Activated naive CD8-positive, alpha-beta T cell (primary cell): ENCODE data around the gene GNA15.
"Not testable (repeated sequence)": the region's sequence is repeated elsewhere in the genome, so short reads cannot be mapped to it uniquely, and the experiment has no call there.

ENCODE experiments used
- H3K27ac Mint-ChIP-seq: one replicate; pipeline ENCODE4 v1.8.0; 2021; ENCODE audit warnings: mixed read lengths
- H3K27me3 Mint-ChIP-seq: one replicate; pipeline ENCODE4 v1.8.0; 2021; ENCODE audit warnings: mixed read lengths
- H3K36me3 Mint-ChIP-seq: one replicate; pipeline ENCODE4 v1.8.0; 2021; ENCODE audit warnings: mixed read lengths
- H3K4me1 Mint-ChIP-seq: one replicate; pipeline ENCODE4 v1.8.0; 2021; ENCODE audit warnings: low read depth, mixed read lengths
- H3K4me3 Mint-ChIP-seq: one replicate; pipeline ENCODE4 v1.8.0; 2021; ENCODE audit warnings: mild to moderate bottlenecking, mixed read lengths
- H3K9me3 Mint-ChIP-seq: one replicate; pipeline ENCODE4 v1.8.0; 2021; ENCODE audit warnings: low read depth, mixed read lengths

GNA15 gene

DNA sequence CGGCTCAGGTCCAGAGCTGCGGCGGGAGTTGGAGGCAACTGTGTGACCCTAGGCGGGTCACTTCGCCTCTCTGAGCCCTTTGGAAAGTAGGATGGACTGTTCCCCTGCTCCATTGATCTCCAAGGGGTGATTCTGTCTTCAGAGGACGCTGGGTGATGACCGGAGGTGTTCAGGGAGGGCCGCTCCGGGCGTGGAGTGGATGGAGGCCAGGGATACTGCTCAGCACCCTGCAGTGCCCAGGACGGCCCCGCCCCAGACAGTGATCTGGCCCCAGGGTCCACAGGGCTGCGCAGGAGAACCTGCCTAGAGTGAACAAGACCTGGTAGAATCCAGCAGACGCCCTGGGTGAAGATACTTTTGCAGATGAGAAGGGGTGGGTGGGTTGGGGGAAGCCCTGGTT, 56.9 kb downstream of the GNA15 start:
- Mint-ChIP-seq H3K9me3 (no peaks in the 10 kb centered on the region), H3K4me3 (no peak overlapping the region), H3K27ac (no peak overlapping the region), H3K27me3 (no peaks in the 10 kb centered on the region), H3K4me1 (peaks cover 18% of the 10 kb centered on the region), H3K36me3 (peaks cover 2% of the 10 kb centered on the region)

DNA sequence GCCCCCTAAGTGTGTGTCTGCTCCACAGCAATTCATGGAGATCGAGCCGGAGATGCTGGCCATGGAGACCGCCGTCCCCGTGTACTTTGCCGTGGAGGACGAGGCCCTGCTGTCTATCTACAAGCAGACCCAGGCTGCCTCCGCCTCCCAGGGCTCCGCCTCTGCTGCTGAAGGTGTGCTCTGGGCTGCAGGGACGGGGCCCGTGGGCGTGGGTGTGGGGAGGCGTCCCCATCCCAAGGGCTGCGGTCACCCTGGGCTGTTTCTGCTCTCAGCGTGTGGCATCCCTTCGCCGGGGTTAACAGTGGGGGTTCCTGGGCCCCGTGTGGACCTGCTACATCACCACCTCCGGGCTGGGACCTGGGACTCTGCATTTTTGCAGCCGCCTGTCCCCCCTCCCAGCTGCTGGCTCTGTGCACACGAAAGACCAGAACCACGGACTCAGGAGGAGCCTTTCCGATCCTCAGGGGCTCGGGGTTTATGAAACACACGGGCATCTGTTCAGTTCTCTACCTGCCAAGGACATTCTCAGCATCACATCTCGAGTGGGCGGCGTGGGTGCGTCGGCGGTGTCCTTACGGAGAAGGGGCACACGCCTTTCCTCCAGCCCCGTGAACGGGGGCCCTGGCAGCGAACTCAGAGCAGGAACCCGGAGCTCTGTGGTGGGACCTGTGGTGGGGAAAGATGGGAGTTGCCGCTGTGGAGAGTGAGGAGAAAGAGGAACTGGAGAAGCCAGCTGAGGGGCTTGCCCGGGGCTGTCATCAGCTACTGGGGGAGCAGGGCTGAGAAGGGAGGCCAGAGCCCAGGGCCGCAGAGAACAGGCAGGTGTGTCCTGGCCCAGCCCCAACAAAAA, 57.6 kb downstream of the GNA15 start:
- H3K4me1 Mint-ChIP-seq = peaks cover 11% of the 10 kb centered on the region
- no peaks in the 10 kb centered on the region for H3K27me3 Mint-ChIP-seq
- H3K9me3 Mint-ChIP-seq = no peaks in the 10 kb centered on the region
- no peak overlapping the region for H3K27ac Mint-ChIP-seq
- no peak overlapping the region for H3K4me3 Mint-ChIP-seq
- H3K36me3 Mint-ChIP-seq = peaks cover 2% of the 10 kb centered on the region

DNA sequence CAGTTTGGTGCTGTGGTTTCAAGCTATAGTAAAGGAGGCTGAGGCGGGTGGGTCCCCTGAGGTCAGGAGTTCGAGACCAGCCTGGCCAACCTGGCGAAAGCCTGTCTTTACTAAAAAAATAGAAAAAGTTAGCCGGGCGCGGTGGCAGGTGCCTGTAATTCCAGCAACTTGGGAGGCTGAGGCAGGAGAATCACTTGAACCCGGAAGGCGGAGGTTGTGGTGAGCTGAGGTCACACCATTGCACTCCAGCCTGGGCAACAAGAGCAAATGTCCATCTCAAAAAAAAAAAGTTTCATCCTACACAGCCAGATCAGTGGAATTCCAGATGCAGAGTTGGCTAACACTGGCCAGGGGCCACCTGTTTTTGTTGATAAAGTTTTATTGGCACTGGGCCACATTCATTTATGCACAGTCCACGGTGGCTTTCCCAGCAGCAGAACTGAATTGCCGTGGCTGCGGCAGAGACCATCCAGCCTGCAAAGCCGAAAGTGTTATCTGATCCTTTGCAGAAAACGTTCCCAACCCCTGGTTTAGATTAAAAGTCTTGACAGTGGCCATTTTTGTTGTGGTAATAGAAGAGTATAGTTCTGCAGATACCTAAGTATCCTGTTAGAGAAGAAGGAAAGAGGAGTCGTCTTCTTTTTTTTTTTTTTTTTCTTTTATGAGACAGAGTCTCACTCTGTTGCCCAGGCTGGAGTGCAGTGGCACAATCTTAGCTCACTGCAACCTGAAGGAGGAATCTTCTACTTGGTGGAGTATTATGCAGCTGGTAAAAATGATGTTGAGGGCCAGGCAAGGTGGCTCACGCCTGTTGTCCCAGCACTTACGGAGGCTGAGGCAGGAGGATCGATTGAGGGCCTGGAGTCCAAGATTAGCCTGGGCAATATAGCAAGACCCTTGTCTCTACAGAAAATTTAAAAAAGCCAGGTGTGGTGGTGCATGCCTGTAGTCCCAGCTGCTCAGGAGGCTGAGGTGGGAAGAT, 58.6 kb downstream of the GNA15 start:
- Mint-ChIP-seq H3K4me1 (peaks cover 4% of the 10 kb centered on the region), H3K27me3 (no peaks in the 10 kb centered on the region), H3K27ac (no peak overlapping the region), H3K9me3 (no peaks in the 10 kb centered on the region), H3K36me3 (peaks cover 2% of the 10 kb centered on the region), H3K4me3 (no peak overlapping the region)

GRCh38 chr19:3196064-3196932, 60.5 kb downstream of the GNA15 start:
- Mint-ChIP-seq H3K9me3 (no peaks in the 10 kb centered on the region), H3K36me3 (peaks cover 2% of the 10 kb centered on the region), H3K4me3 (no peak overlapping the region), H3K27me3 (no peaks in the 10 kb centered on the region), H3K27ac (no peak overlapping the region), H3K4me1 (no peaks in the 10 kb centered on the region)

DNA sequence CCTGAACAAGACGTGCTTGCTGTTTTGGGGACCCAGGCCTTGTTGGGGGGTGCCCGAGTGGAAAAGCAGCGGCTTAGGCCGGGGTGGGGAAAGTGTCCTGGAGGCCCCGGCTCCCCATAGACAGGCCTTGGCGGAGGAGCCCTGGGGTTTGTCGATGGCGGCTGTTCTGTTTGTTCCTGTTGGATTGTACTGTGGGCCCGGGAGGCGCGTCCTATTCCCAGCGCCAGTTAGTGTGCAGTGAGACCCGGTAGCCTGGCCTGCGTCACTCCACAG, 61.0 kb downstream of the GNA15 start:
- H3K27me3 Mint-ChIP-seq = no peaks in the 10 kb centered on the region
- H3K9me3 Mint-ChIP-seq = no peaks in the 10 kb centered on the region
- H3K4me1 Mint-ChIP-seq = no peaks in the 10 kb centered on the region
- no peak overlapping the region for H3K4me3 Mint-ChIP-seq
- H3K27ac Mint-ChIP-seq = no peak overlapping the region
- peaks cover 2% of the 10 kb centered on the region for H3K36me3 Mint-ChIP-seq

- Mint-ChIP-seq H3K27ac (no peak overlapping the region), H3K36me3 (peaks cover 2% of the 10 kb centered on the region), H3K4me3 (no peak overlapping the region), H3K4me1 (no peaks in the 10 kb centered on the region), H3K9me3 (no peaks in the 10 kb centered on the region), H3K27me3 (no peaks in the 10 kb centered on the region)
These were observed 63.3 kb downstream of the GNA15 start for GRCh38 chr19:3198901-3199700.

GRCh38 chr19:3201072-3201700, 65.4 kb downstream of the GNA15 start:
- Mint-ChIP-seq H3K4me3 (no peak overlapping the region), H3K27ac (no peak overlapping the region), H3K4me1 (no peaks in the 10 kb centered on the region), H3K27me3 (no peaks in the 10 kb centered on the region), H3K36me3 (no peaks in the 10 kb centered on the region), H3K9me3 (no peaks in the 10 kb centered on the region)

- no peak overlapping the region for H3K27ac Mint-ChIP-seq
- H3K36me3 Mint-ChIP-seq = no peaks in the 10 kb centered on the region
- H3K4me1 Mint-ChIP-seq = no peaks in the 10 kb centered on the region
- no peak overlapping the region for H3K4me3 Mint-ChIP-seq
- H3K27me3 Mint-ChIP-seq = no peaks in the 10 kb centered on the region
- H3K9me3 Mint-ChIP-seq = no peaks in the 10 kb centered on the region
These were observed 66.1 kb downstream of the GNA15 start for GRCh38 chr19:3201911-3202310.

DNA sequence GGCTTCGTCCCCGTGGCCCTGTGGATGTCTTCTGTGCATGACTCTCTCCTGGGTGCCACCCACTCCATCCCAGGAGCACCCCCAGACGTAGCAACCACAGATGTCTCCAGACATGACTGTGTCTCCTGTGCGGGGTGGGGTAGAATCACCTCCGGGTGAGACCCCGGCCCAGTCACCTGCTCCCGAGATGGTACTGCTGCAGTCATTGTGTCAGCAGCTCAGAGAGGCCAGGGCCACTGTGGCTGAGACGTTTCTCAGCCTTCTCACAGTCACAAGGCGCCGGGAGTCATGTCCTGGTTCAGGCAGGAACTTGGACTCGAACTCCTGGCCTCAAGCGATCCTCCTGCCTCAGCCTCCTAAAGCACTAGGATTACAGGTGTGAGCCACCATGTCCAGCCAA, 66.5 kb downstream of the GNA15 start:
- Mint-ChIP-seq H3K4me1 (no peaks in the 10 kb centered on the region), H3K27ac (no peak overlapping the region), H3K9me3 (no peaks in the 10 kb centered on the region), H3K27me3 (no peaks in the 10 kb centered on the region), H3K36me3 (no peaks in the 10 kb centered on the region), H3K4me3 (no peak overlapping the region)

DNA sequence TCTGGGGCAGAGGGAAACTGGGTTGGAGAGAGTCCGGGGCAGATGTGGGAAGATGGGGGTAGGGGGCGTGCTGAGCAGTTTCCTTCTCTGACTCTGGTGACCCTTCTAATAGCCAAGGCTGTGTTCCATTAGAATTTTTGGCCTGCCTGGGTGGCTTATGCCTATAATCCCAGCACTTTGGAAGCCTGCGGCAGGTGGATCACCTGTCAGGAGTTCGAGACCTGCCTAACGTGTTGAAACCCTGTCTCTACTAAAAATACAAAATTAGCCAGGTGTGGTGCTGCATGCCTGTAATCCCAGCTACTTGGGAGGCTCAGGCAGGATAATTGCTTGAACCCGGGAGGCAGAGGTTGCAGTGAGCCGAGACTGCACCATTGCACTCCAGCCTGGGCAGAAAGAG, 67.1 kb downstream of the GNA15 start:
- H3K4me1 Mint-ChIP-seq, H3K36me3 Mint-ChIP-seq, H3K9me3 Mint-ChIP-seq, H3K27ac Mint-ChIP-seq, H3K4me3 Mint-ChIP-seq, H3K27me3 Mint-ChIP-seq: not testable (repeated sequence)

DNA sequence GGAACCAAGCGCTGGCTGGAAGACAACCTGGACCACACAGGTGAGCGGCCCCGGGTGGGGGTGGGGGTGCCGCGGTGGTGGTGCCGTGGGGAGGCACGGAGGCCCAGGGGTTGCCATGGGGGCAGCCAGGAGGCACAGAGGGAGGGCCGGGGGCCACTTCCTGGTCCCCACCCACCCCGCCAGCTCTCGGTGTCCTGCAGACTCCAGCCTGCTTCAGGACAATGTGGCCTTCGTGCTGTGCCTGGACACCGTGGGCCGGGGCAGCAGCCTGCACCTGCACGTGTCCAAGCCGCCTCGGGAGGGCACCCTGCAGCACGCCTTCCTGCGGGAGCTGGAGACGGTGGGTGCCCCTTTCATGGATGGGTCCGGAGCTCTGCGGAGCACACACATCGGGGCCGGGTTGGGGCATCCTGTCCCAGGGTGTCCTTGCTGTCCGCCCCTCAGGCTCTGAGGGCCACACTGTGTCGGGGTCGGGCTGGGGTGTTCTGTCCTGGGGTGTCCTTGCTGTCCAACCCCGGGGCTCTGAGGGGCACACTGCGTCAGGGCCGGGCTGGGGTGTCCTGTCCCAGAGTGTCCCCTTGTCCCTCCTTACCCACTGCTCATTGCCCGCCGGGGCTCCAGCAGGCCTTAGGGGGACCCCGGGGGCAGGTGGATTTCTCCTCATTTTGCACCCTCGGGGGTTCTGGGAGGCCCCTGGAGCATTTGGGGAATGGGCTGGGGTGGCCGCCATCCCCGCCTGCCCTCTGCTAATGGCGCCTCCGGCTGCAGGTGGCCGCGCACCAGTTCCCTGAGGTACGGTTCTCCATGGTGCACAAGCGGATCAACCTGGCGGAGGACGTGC, 68.2 kb downstream of the GNA15 start:
- Mint-ChIP-seq H3K27me3 (no peaks in the 10 kb centered on the region), H3K36me3 (no peaks in the 10 kb centered on the region), H3K4me3 (no peak overlapping the region), H3K4me1 (no peaks in the 10 kb centered on the region), H3K27ac (no peak overlapping the region), H3K9me3 (no peaks in the 10 kb centered on the region)

DNA sequence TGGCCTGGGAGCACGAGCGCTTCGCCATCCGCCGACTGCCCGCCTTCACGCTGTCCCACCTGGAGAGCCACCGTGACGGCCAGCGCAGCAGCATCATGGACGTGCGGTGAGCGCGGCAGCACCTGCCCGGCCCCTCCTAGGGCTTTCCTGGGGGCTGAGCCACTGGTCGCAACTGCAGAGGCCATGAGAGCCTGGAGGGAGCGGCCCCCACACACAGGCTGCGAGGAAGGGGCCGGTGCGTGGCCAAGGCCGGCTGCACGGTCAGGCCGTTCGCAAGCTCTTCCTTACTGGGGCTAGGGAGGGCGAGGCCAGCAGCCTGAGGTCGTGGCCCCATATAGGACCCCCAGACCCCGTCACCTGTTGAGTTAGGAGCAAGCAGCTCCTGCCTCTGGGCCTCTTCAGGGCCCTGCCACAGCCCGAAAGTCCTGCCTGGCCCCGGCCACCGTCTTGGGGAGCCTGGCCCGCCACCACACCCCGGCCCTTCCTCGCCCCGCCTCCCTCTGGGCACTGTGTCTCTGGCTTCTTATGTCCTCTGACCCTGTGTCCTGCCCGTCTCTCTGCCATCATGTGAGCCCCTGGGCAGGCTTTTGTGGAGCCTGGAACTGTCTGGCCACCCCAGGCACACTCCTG, 68.9 kb downstream of the GNA15 start:
- Mint-ChIP-seq H3K36me3 (no peaks in the 10 kb centered on the region), H3K4me1 (no peaks in the 10 kb centered on the region), H3K9me3 (no peaks in the 10 kb centered on the region), H3K4me3 (no peak overlapping the region), H3K27me3 (no peaks in the 10 kb centered on the region), H3K27ac (no peak overlapping the region)
